ENCODE data around the gene DNAAF1. TPM values are rescaled to one million over a fixed set of nuclear protein-coding genes. Genes with fewer than 3 reads are reported as not detected.

Gene DNAAF1
- total and polyA plus RNA-seq, 2 donors (not counting 3 experiments of a cell fraction or from before 2014, with no cell fraction given): 0.01 TPM; not detected in 1

DNA sequence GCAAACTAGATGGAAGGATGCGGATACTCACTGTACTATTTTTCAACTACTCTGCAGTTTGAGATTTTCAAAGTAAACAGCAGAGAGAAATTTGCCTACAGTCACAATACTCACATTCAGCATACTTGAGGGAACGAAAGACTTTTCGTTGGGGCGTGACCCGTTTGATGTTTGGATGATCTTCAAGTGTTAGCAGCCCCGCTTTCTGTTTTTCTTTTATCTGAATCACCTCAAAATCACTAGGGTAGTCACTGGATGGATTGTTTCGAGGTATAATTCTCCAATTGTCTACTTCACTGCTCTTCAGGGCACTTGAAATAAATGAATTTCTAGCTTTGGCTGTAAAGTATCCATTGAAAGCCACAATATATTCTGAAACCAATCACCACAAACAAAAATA, 46.2 kb upstream of the DNAAF1 start:
- Histone ChIP-seq H3K27me3 (ENCODE audit: control insufficient read depth in 2 of 2, insufficient read depth in 2 of 2, low read length in 2 of 2) (no peaks in the 10 kb centered on the region), H3K4me1 (ENCODE audit: control insufficient read depth, extremely low read depth, insufficient read depth, low read length) (peaks cover 5% of the 10 kb centered on the region), H3K9me1 (replicated peaks; ENCODE audit: control insufficient read depth, extremely low read depth, insufficient read depth, low read length) (no peaks in the 10 kb centered on the region), H3K27ac (ENCODE audit: insufficient read depth, low read depth, low read length) (no peak overlapping the region), H3K4me3 (replicated peaks in 1 of 3; ENCODE audit: insufficient read depth in 1 of 3, low read depth in 1 of 3, low read length in 3 of 3) (no peak overlapping the region), H3K9ac (replicated peaks; ENCODE audit: extremely low read depth, insufficient read depth, low read length) (no peak overlapping the region), H3K9me3 (replicated peaks; ENCODE audit: control insufficient read depth, insufficient read depth, low read length) (no peaks in the 10 kb centered on the region), H4K20me1 (replicated peaks; ENCODE audit: control insufficient read depth, extremely low read depth, insufficient read depth, low read length) (peaks cover 2% of the 10 kb centered on the region), H3K4me2 (ENCODE audit: insufficient read depth, low read length) (no peak overlapping the region), H2AFZ (ENCODE audit: low read depth, low read length) (no peak overlapping the region), H3K36me3 (ENCODE audit: control insufficient read depth in 2 of 2, extremely low read depth in 1 of 2, insufficient read depth in 2 of 2, low read length in 2 of 2) (peaks cover 7 to 8% of the 10 kb centered on the region in 2 experiments), H3K79me2 (ENCODE audit: control insufficient read depth, insufficient read depth, low read length) (peaks cover 25% of the 10 kb centered on the region)
- TF ChIP-seq EZH2 (IDR thresholded peaks at IDR 0.05; ENCODE audit: borderline replicate concordance, low read depth, low read length, severe bottlenecking): no peak
- TF ChIP-seq, protein P1, sequence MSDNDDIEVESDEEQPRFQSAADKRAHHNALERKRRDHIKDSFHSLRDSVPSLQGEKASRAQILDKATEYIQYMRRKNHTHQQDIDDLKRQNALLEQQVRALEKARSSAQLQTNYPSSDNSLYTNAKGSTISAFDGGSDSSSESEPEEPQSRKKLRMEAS (IDR thresholded peaks at IDR 0.05; ENCODE audit: insufficient read depth, insufficient read length): no peak
- TF ChIP-seq POLR2A (IDR thresholded peaks at IDR 0.05; ENCODE audit: low read depth, low read length): no peak
- ChIA-PET POLR2A (no interaction called here), CTCF (interaction anchor here (3.3 kb wide), 1 partner anchor 14 kb away, joined by 11 read pairs; no protein-coding TSS in a partner anchor)
- no TSS peak for BruUV-seq (replicated peaks)
- FAIRE-seq (peak; percentile 12), DNase-seq (ENCODE audit: low read depth, low spot score) (no peak)
- dilution Hi-C loops (cut with MboI; ENCODE audit: extremely low pct_ligation_motif_present, low sequenced_read_pairs) (no loop called here), intact Hi-C loops (cut with micrococcal nuclease) (no loop called here)

DNA sequence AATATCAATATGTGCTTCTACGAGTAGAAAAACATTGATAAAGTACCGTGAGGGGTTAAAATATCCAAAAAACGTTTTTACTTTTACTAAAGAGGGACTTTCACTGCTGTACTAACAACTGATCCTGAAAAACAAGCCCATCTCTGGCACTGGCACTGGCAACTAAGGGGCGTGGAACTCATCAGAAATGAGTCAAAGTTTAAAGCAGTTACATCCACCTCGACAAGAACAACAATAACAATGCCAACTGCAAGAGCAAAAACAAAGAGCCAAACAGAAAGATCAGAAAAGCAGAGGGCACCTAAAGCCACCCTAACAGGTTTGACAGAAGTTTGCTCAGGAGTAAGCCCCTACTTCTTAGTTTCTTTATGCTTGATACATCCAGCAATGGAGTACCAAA, 41.4 kb upstream of the DNAAF1 start:
- no peak overlapping the region for H3K4me3 ChIP-seq (replicated peaks in 1 of 3; ENCODE audit: insufficient read depth in 1 of 3, low read depth in 1 of 3, low read length in 3 of 3)
- H4K20me1 ChIP-seq (replicated peaks; ENCODE audit: control insufficient read depth, extremely low read depth, insufficient read depth, low read length): peaks cover 2% of the 10 kb centered on the region

More for the DNA sequence above, 41.4 kb upstream of the DNAAF1 start:
- H3K4me2 ChIP-seq (ENCODE audit: insufficient read depth, low read length): no peak overlapping the region
- dilution Hi-C loops (cut with MboI; ENCODE audit: extremely low pct_ligation_motif_present, low sequenced_read_pairs) (no loop called here), intact Hi-C loops (cut with micrococcal nuclease) (no loop called here)
- H3K27ac ChIP-seq (ENCODE audit: insufficient read depth, low read depth, low read length): no peak overlapping the region
- peak; percentile 17 for DNase-seq (ENCODE audit: low read depth, low spot score)
- no peaks in the 10 kb centered on the region for H3K9me3 ChIP-seq (replicated peaks; ENCODE audit: control insufficient read depth, insufficient read depth, low read length)
- no peaks in the 10 kb centered on the region for H3K9me1 ChIP-seq (replicated peaks; ENCODE audit: control insufficient read depth, extremely low read depth, insufficient read depth, low read length)
- H2AFZ ChIP-seq (ENCODE audit: low read depth, low read length): no peak overlapping the region
- no peaks in the 10 kb centered on the region for H3K4me1 ChIP-seq (ENCODE audit: control insufficient read depth, extremely low read depth, insufficient read depth, low read length)
- H3K79me2 ChIP-seq (ENCODE audit: control insufficient read depth, insufficient read depth, low read length): peaks cover 51% of the 10 kb centered on the region
- no TSS peak for BruUV-seq (replicated peaks)
- ChIA-PET POLR2A (no interaction called here), CTCF (interaction anchor here (1.4 to 1.7 kb wide), 4 partner anchors 12 to 83 kb away, joined by 3 to 6 read pairs (median 4); partner anchors contain the start of genes MBTPS1 and TAF1C)
- TF ChIP-seq, protein P1 (IDR thresholded peaks at IDR 0.05; ENCODE audit: insufficient read depth, insufficient read length): no peak
- TF ChIP-seq POLR2AphosphoS5 (IDR thresholded peaks at IDR 0.05; ENCODE audit: insufficient read depth, low read depth, low read length) (no peak), MYC (IDR thresholded peaks at IDR 0.05; ENCODE audit: low read depth, low read length) (no peak), JUN (IDR thresholded peaks at IDR 0.05; ENCODE audit: borderline replicate concordance, insufficient read depth, insufficient read length, low read depth) (no peak), POLR2A (IDR thresholded peaks at IDR 0.05; ENCODE audit: low read depth, low read length) (no peak), EZH2 (IDR thresholded peaks at IDR 0.05; ENCODE audit: borderline replicate concordance, low read depth, low read length, severe bottlenecking) (no peak), FOS (IDR thresholded peaks at IDR 0.05; ENCODE audit: borderline replicate concordance, insufficient read depth, low read length) (no peak), GATA2 (IDR thresholded peaks at IDR 0.05; ENCODE audit: insufficient read depth, insufficient read length, low read depth, low read length) (no peak)
- TF ChIP-seq, protein P2, sequence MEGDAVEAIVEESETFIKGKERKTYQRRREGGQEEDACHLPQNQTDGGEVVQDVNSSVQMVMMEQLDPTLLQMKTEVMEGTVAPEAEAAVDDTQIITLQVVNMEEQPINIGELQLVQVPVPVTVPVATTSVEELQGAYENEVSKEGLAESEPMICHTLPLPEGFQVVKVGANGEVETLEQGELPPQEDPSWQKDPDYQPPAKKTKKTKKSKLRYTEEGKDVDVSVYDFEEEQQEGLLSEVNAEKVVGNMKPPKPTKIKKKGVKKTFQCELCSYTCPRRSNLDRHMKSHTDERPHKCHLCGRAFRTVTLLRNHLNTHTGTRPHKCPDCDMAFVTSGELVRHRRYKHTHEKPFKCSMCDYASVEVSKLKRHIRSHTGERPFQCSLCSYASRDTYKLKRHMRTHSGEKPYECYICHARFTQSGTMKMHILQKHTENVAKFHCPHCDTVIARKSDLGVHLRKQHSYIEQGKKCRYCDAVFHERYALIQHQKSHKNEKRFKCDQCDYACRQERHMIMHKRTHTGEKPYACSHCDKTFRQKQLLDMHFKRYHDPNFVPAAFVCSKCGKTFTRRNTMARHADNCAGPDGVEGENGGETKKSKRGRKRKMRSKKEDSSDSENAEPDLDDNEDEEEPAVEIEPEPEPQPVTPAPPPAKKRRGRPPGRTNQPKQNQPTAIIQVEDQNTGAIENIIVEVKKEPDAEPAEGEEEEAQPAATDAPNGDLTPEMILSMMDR (IDR thresholded peaks at IDR 0.05; ENCODE audit: extremely low read depth in 1 of 2, insufficient read depth in 1 of 2, low read depth in 1 of 2, low read length in 2 of 2): no peak
- H3K27me3 ChIP-seq (ENCODE audit: control insufficient read depth in 2 of 2, insufficient read depth in 2 of 2, low read length in 2 of 2): no peaks in the 10 kb centered on the region
- FAIRE-seq: peak; percentile 58
- H3K9ac ChIP-seq (replicated peaks; ENCODE audit: extremely low read depth, insufficient read depth, low read length): no peak overlapping the region
- H3K36me3 ChIP-seq (ENCODE audit: control insufficient read depth in 2 of 2, extremely low read depth in 1 of 2, insufficient read depth in 2 of 2, low read length in 2 of 2): peaks cover 3 to 14% of the 10 kb centered on the region in 2 experiments
